H9 (cell line): ENCODE data around the gene OLIG2. TPM values are rescaled to one million over a fixed set of nuclear protein-coding genes. Genes with fewer than 3 reads are reported as not detected.

Source experiments
- DNase-seq: peaks from one replicate; pipeline ENCODE4 v3.0.0-alpha.2; 2017
- H2AFZ ChIP-seq: one replicate; pipeline ENCODE4 v1.6.1; 2013; ENCODE audit warnings: mild to moderate bottlenecking, low read length, control low read depth, moderate library complexity
- H2AK5ac ChIP-seq: 2 replicates; pipeline ENCODE4 v1.6.1; 2013; ENCODE audit warnings: low read length, control low read depth, mixed read lengths; ENCODE audit not compliant: insufficient read length
- H2BK120ac ChIP-seq: one replicate; pipeline ENCODE4 v1.6.1; 2013; ENCODE audit warnings: low read depth, mild to moderate bottlenecking, low read length, control low read depth, inconsistent platforms; ENCODE audit not compliant: poor library complexity, severe bottlenecking
- H2BK12ac ChIP-seq: 2 replicates; pipeline ENCODE4 v1.6.1; 2013; ENCODE audit warnings: low read length, control low read depth, mixed read lengths, low read depth; ENCODE audit not compliant: insufficient read length
- H2BK15ac ChIP-seq: 2 replicates; pipeline ENCODE4 v1.6.1; 2013; ENCODE audit warnings: low read depth, low read length, control low read depth
- H2BK20ac ChIP-seq: one replicate; pipeline ENCODE4 v1.6.1; 2013; ENCODE audit warnings: low read depth, mild to moderate bottlenecking, low read length, control low read depth, inconsistent platforms; ENCODE audit not compliant: poor library complexity, severe bottlenecking
- H2BK5ac ChIP-seq: 2 replicates; pipeline ENCODE4 v1.6.1; 2013; ENCODE audit warnings: low read length, control low read depth, mixed read lengths; ENCODE audit not compliant: insufficient read length
- H3K14ac ChIP-seq: 2 replicates; pipeline ENCODE4 v1.6.1; 2013; ENCODE audit warnings: low read length, control low read depth; ENCODE audit not compliant: insufficient read depth
- H3K18ac ChIP-seq: 2 replicates; pipeline ENCODE4 v1.6.1; 2013; ENCODE audit warnings: low read depth, mild to moderate bottlenecking, mixed read lengths, low read length, control low read depth; ENCODE audit not compliant: insufficient read length
- H3K23ac ChIP-seq: 2 replicates; pipeline ENCODE4 v1.6.1; 2013; ENCODE audit warnings: low read length, control low read depth, mixed read lengths, low read depth; ENCODE audit not compliant: insufficient read length
- H3K23me2 ChIP-seq: 2 replicates; pipeline ENCODE4 v1.6.1; 2013; ENCODE audit warnings: low read depth, mild to moderate bottlenecking, mixed read lengths, low read length, control low read depth; ENCODE audit not compliant: insufficient read length, poor library complexity, severe bottlenecking
- H3K27ac ChIP-seq: 2 replicates; pipeline ENCODE4 v1.5.1; 2013; ENCODE audit warnings: low read length, control low read depth, mixed read lengths, low read depth; ENCODE audit not compliant: insufficient read length
- H3K27me3 ChIP-seq: 2 replicates; pipeline ENCODE4 v1.6.1; 2013; ENCODE audit warnings: low read length, control low read depth, inconsistent platforms; ENCODE audit not compliant: insufficient read depth
- H3K4ac ChIP-seq: 2 replicates; pipeline ENCODE4 v1.6.1; 2013; ENCODE audit warnings: low read depth, mild to moderate bottlenecking, control low read depth, inconsistent platforms, low read length, moderate library complexity
- H3K4me1 ChIP-seq: 2 replicates; pipeline ENCODE4 v1.6.1; 2013; ENCODE audit warnings: low read length, control low read depth, inconsistent platforms; ENCODE audit not compliant: insufficient read depth
- H3K4me2 ChIP-seq: 2 replicates; pipeline ENCODE4 v1.6.1; 2013; ENCODE audit warnings: low read length, control low read depth, mixed read lengths; ENCODE audit not compliant: insufficient read length, insufficient read depth
- H3K56ac ChIP-seq: 2 replicates; pipeline ENCODE4 v1.6.1; 2013; ENCODE audit warnings: low read depth, mild to moderate bottlenecking, mixed read lengths, low read length, control low read depth; ENCODE audit not compliant: insufficient read length
- H3K79me1 ChIP-seq: 2 replicates; pipeline ENCODE4 v1.6.1; 2013; ENCODE audit warnings: low read depth, mild to moderate bottlenecking, moderate library complexity, low read length, control low read depth, inconsistent platforms; ENCODE audit not compliant: insufficient read depth, poor library complexity, severe bottlenecking
- H3K79me2 ChIP-seq: 2 replicates; pipeline ENCODE4 v1.6.1; 2013; ENCODE audit warnings: low read length, control low read depth, inconsistent platforms; ENCODE audit not compliant: insufficient read depth
- H3K9ac ChIP-seq: 2 replicates; pipeline ENCODE4 v1.6.1; 2013; ENCODE audit warnings: low read length, control low read depth, mixed read lengths; ENCODE audit not compliant: insufficient read length; ENCODE audit errors: extremely low read depth
- H3K9me3 ChIP-seq: one replicate; pipeline ENCODE4 v1.6.1; 2013; ENCODE audit warnings: low read depth, low read length, inconsistent platforms; ENCODE audit not compliant: control insufficient read depth
- H3T11ph ChIP-seq: one replicate; pipeline ENCODE4 v1.6.1; 2013; ENCODE audit warnings: mild to moderate bottlenecking, low read length, control low read depth, inconsistent platforms
- H4K20me1 ChIP-seq: one replicate; pipeline ENCODE4 v1.6.1; 2013; ENCODE audit not compliant: control insufficient read depth, insufficient read length, insufficient read depth
- H4K5ac ChIP-seq: 2 replicates; pipeline ENCODE4 v1.6.1; 2013; ENCODE audit warnings: low read depth, mild to moderate bottlenecking, mixed read lengths, low read length, control low read depth; ENCODE audit not compliant: insufficient read length
- H4K8ac ChIP-seq: replicated peaks from 2 replicates; pipeline ENCODE4 v1.6.1; 2013; ENCODE audit warnings: low read length, control low read depth, mixed read lengths, low read depth; ENCODE audit not compliant: insufficient read length
- H4K91ac ChIP-seq: 2 replicates; pipeline ENCODE4 v1.6.1; 2013; ENCODE audit warnings: low read depth, mild to moderate bottlenecking, moderate library complexity, mixed read lengths, low read length, control low read depth; ENCODE audit not compliant: insufficient read length
- H3K27ac Mint-ChIP-seq, 3 experiments: 2 replicates in 2 of 3; 3 replicates in 1 of 3; pipeline ENCODE4 v1.8.0; 2020 to 2021; ENCODE audit warnings: mixed read lengths in 3 of 3, mild to moderate bottlenecking in 1 of 3, moderate library complexity in 1 of 3
- H3K27me3 Mint-ChIP-seq: 2 replicates; pipeline ENCODE4 v1.8.0; 2021; ENCODE audit warnings: low read depth, mild to moderate bottlenecking, moderate library complexity, mixed read lengths
- H3K36me3 Mint-ChIP-seq, 3 experiments: 2 replicates in 2 of 3; 3 replicates in 1 of 3; pipeline ENCODE4 v1.8.0; 2020 to 2021; ENCODE audit warnings: low read depth in 3 of 3, mixed read lengths in 3 of 3; ENCODE audit not compliant: insufficient read depth in 1 of 3
- H3K4me1 Mint-ChIP-seq, 2 experiments: 2 replicates each; pipeline ENCODE4 v1.8.0; 2020; ENCODE audit warnings: mixed read lengths in 2 of 2
- H3K4me3 Mint-ChIP-seq, 2 experiments: 2 replicates in 1 of 2; 3 replicates in 1 of 2; pipeline ENCODE4 v1.8.0; 2020 to 2021; ENCODE audit warnings: mild to moderate bottlenecking in 2 of 2, mixed read lengths in 2 of 2, moderate library complexity in 1 of 2
- H3K9me3 Mint-ChIP-seq, 2 experiments: 2 replicates in 1 of 2; 3 replicates in 1 of 2; pipeline ENCODE4 v1.8.0; 2020; ENCODE audit warnings: mild to moderate bottlenecking in 2 of 2, mixed read lengths in 2 of 2, moderate library complexity in 1 of 2
- WGBS: extraction: QIAGEN DNeasy Blood & Tissue Kit; methylation state at CpG from one replicate; pipeline ENCODE4 v1.1.7; 2013; ENCODE audit warnings: missing lambda C conversion rate, low lambda C conversion rate, mixed read lengths; ENCODE audit not compliant: insufficient read length; ENCODE audit errors: extremely low coverage; 5-methylcytosine and 5-hydroxymethylcytosine counted together
- total RNA-seq: library from RNA; stranded (reverse); gene quantifications from 2 replicates; pipeline ENCODE4 v1.2.1, GENCODE V29; 2021
- TF ChIP-seq, protein P1 (sequence below): fragments of 200-600 bp; sonication (generic); conservative IDR thresholded peaks from 3 replicates; pipeline ENCODE4 v1.8.0; 2021; ENCODE audit warnings: antibody characterized with exemption, mild to moderate bottlenecking

Gene OLIG2
- total RNA-seq, 1 experiment from 2014 or later = 1.4 TPM

- Histone ChIP-seq H2BK20ac (no peak overlapping the region), H3K4me2 (no peak overlapping the region), H2BK120ac (no peak overlapping the region), H2AFZ (no peak overlapping the region), H3K4ac (no peak overlapping the region), H3K14ac (no peak overlapping the region), H3K79me2 (no peaks in the 10 kb centered on the region), H3K23ac (no peak overlapping the region), H3T11ph (no peak overlapping the region), H2AK5ac (no peak overlapping the region), H3K4me1 (peaks cover 12% of the 10 kb centered on the region; the same call in 1 of the 2 replicates), H3K23me2 (peaks cover 3% of the 10 kb centered on the region), H3K27me3 (peaks cover 79% of the 10 kb centered on the region), H3K9ac (no peak overlapping the region), H4K91ac (no peak overlapping the region), H4K5ac (no peak overlapping the region), H3K18ac (no peak overlapping the region), H3K56ac (no peak overlapping the region), H2BK15ac (no peak overlapping the region), H2BK5ac (no peak overlapping the region), H4K20me1 (no peaks in the 10 kb centered on the region), H3K27ac (no peak overlapping the region), H3K9me3 (no peaks in the 10 kb centered on the region), H4K8ac (no peak overlapping the region), H3K79me1 (no peaks in the 10 kb centered on the region), H2BK12ac (no peak overlapping the region)
- no peak overlapping the region; a peak in 1 of 5 replicates for H3K4me3 Mint-ChIP-seq
- H3K9me3 Mint-ChIP-seq = no peaks in the 10 kb centered on the region; a peak in 1 of 5 replicates
- peaks cover 0 to 2% (median 0%) of the 10 kb centered on the region in 3 experiments; a peak in 1 of 7 replicates for H3K36me3 Mint-ChIP-seq
- H3K27ac Mint-ChIP-seq = no peak overlapping the region; a peak in 1 of 7 replicates
- no peak for DNase-seq
- TF ChIP-seq, protein P1, sequence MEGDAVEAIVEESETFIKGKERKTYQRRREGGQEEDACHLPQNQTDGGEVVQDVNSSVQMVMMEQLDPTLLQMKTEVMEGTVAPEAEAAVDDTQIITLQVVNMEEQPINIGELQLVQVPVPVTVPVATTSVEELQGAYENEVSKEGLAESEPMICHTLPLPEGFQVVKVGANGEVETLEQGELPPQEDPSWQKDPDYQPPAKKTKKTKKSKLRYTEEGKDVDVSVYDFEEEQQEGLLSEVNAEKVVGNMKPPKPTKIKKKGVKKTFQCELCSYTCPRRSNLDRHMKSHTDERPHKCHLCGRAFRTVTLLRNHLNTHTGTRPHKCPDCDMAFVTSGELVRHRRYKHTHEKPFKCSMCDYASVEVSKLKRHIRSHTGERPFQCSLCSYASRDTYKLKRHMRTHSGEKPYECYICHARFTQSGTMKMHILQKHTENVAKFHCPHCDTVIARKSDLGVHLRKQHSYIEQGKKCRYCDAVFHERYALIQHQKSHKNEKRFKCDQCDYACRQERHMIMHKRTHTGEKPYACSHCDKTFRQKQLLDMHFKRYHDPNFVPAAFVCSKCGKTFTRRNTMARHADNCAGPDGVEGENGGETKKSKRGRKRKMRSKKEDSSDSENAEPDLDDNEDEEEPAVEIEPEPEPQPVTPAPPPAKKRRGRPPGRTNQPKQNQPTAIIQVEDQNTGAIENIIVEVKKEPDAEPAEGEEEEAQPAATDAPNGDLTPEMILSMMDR = no peak
- peaks cover 94% of the 10 kb centered on the region for H3K27me3 Mint-ChIP-seq
- no CpG with 5 or more reads among the region's 10 CpGs for WGBS
- H3K4me1 Mint-ChIP-seq = peaks cover 30 to 57% of the 10 kb centered on the region in 2 experiments
Observed at GRCh38 chr21:33032434-33033047, 6.8 kb downstream of the OLIG2 start.
